NCI-H2029 treated with DMSO at 0.1 percent for 48 hours (cell line): ENCODE measurements around the gene ATAD3A.

Experiments
- DNase-seq: peaks from one replicate; lab custom pipeline; 2025; lab: John Stamatoyannopoulos, UW

Gene ATAD3A

DNA sequence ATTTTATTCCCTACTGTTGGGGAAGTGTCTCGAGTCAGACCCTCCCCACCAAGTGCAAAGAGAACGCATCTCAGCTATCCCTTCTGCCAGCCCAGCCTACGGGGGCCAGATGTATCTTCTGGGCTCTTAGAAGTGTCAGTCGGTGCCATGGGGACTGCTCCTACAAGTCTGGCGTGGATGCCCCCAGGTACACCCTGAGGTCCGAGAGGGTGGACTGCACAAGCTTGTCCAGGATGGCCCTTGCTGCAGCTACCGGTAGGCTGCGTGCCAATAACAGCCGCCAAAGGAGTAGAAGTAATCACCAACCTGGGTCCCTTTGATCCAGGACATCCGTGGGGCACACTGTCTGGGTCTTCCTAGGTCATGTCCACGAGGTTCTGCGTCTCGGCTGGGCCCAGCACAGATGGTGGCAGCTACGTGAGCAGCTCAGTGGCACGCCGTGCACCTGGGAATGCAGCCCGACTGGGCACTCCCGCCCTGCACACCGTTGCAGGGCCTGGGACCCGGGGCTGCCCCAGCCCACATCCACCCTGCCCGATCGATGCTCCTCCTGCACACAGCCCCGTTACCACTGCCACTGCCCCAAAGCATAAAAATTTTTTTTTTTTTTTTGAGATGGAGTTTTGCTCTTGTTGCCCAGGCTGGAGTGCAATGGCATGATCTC, 71.5 kb downstream of the ATAD3A start:
- DNase-seq = no peak
